Mesothelial cell of epicardium (in vitro differentiated cells): ENCODE data around the gene WDR7. TPM values are rescaled to one million over a fixed set of nuclear protein-coding genes. Genes with fewer than 3 reads are reported as not detected.

ENCODE experiments used
- DNase-seq, 2 experiments: peaks; one replicate each; pipeline ENCODE4 v3.0.0; 2021; ENCODE audit warnings: low spot score in 2 of 2; ENCODE audit not compliant: unreplicated experiment in 2 of 2
- H3K27ac Mint-ChIP-seq: 2 replicates; pipeline ENCODE4 v1.8.0; 2021; ENCODE audit warnings: mixed read lengths
- H3K27me3 Mint-ChIP-seq: 2 replicates; pipeline ENCODE4 v1.8.0; 2021; ENCODE audit warnings: low read depth, mixed read lengths
- H3K36me3 Mint-ChIP-seq: 2 replicates; pipeline ENCODE4 v1.8.0; 2021; ENCODE audit warnings: mixed read lengths
- H3K4me1 Mint-ChIP-seq: 2 replicates; pipeline ENCODE4 v1.8.0; 2021; ENCODE audit warnings: mixed read lengths
- H3K4me3 Mint-ChIP-seq: 2 replicates; pipeline ENCODE4 v1.8.0; 2021; ENCODE audit warnings: mild to moderate bottlenecking, moderate library complexity, mixed read lengths
- H3K9me3 Mint-ChIP-seq: 2 replicates; pipeline ENCODE4 v1.8.0; 2021; ENCODE audit warnings: mixed read lengths
- CTCF ChIP-seq: fragments of 200-600 bp; sonication (generic); IDR thresholded peaks from one replicate; pipeline ENCODE4 v1.5.0; 2021; ENCODE audit warnings: antibody characterized with exemption; ENCODE audit not compliant: unreplicated experiment
- total RNA-seq: library from RNA; stranded (reverse); gene quantifications from 3 replicates; pipeline ENCODE4 v1.2.1, GENCODE V29; 2021

WDR7 gene
- total RNA-seq, 1 donor from 2014 or later = 28.0 TPM

DNA sequence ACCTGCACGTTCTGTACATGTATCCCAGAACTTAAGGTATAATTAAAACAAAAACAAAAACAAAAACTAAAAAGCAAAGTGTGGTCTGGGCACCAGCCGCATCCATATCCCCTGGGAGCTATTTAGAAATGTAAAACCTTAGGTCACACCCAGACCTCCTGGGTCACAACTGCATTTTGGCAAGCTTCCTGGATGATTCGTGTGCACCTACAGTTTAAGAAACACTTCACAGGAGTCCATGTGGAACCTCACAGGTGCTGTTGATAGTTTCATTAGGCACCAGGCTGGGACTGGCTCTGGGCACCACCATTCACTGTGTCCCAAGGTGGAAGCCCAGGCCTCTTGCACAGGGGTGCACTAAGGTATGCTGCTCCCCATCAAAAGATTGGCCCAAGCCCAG, 392.1 kb downstream of the WDR7 start:
- TF ChIP-seq CTCF = no peak
- no peaks in the 10 kb centered on the region for H3K36me3 Mint-ChIP-seq
- no peak for DNase-seq
- peaks cover 2% of the 10 kb centered on the region for H3K27me3 Mint-ChIP-seq
- peaks cover 25% of the 10 kb centered on the region for H3K9me3 Mint-ChIP-seq
- H3K4me1 Mint-ChIP-seq = no peaks in the 10 kb centered on the region
- no peak overlapping the region for H3K4me3 Mint-ChIP-seq
- H3K27ac Mint-ChIP-seq = no peak overlapping the region

- H3K4me1 Mint-ChIP-seq = no peaks in the 10 kb centered on the region
- no peak overlapping the region for H3K4me3 Mint-ChIP-seq
- H3K27ac Mint-ChIP-seq = no peak overlapping the region
- no peak for DNase-seq
- H3K9me3 Mint-ChIP-seq = peaks cover 25% of the 10 kb centered on the region
- no peak for TF ChIP-seq CTCF
- no peaks in the 10 kb centered on the region for H3K36me3 Mint-ChIP-seq
- H3K27me3 Mint-ChIP-seq = no peaks in the 10 kb centered on the region
Observed at GRCh38 chr18:57048351-57048750, 397.2 kb downstream of the WDR7 start.

- no peak for DNase-seq
- H3K36me3 Mint-ChIP-seq = no peaks in the 10 kb centered on the region
- no peak overlapping the region for H3K4me3 Mint-ChIP-seq
- TF ChIP-seq CTCF = no peak
- H3K4me1 Mint-ChIP-seq = no peaks in the 10 kb centered on the region
- H3K9me3 Mint-ChIP-seq = peaks cover 24% of the 10 kb centered on the region
- no peak overlapping the region for H3K27ac Mint-ChIP-seq
- peaks cover 2% of the 10 kb centered on the region for H3K27me3 Mint-ChIP-seq
Observed at GRCh38 chr18:57048859-57049258, 397.7 kb downstream of the WDR7 start.

GRCh38 chr18:57050310-57050949, 399.3 kb downstream of the WDR7 start:
- no peaks in the 10 kb centered on the region for H3K36me3 Mint-ChIP-seq
- DNase-seq = no peak
- no peak overlapping the region for H3K27ac Mint-ChIP-seq
- H3K27me3 Mint-ChIP-seq = peaks cover 3% of the 10 kb centered on the region
- no peak for TF ChIP-seq CTCF
- no peaks in the 10 kb centered on the region for H3K4me1 Mint-ChIP-seq
- peaks cover 11% of the 10 kb centered on the region for H3K9me3 Mint-ChIP-seq
- H3K4me3 Mint-ChIP-seq = no peak overlapping the region

GRCh38 chr18:57051021-57051656, 400.0 kb downstream of the WDR7 start:
- H3K36me3 Mint-ChIP-seq = no peaks in the 10 kb centered on the region
- H3K27ac Mint-ChIP-seq = no peak overlapping the region
- no peaks in the 10 kb centered on the region for H3K4me1 Mint-ChIP-seq
- H3K9me3 Mint-ChIP-seq = peaks cover 4% of the 10 kb centered on the region
- no peak for TF ChIP-seq CTCF
- H3K4me3 Mint-ChIP-seq = no peak overlapping the region
- no peak for DNase-seq
- peaks cover 10% of the 10 kb centered on the region for H3K27me3 Mint-ChIP-seq
